ENCODE results near the gene RIPK1. TPM values are rescaled to one million over a fixed set of nuclear protein-coding genes. Genes with fewer than 3 reads are reported as not detected.
A peak's percentile ranks its signal among the peaks of the same experiment; 100 is the strongest.

Gene RIPK1
- total and polyA plus RNA-seq, 9 of the 15 experiments (the other 6 are each of a cell fraction or from before 2014, with no cell fraction given), result 3.8 to 24.9 (median 17.7) TPM

DNA sequence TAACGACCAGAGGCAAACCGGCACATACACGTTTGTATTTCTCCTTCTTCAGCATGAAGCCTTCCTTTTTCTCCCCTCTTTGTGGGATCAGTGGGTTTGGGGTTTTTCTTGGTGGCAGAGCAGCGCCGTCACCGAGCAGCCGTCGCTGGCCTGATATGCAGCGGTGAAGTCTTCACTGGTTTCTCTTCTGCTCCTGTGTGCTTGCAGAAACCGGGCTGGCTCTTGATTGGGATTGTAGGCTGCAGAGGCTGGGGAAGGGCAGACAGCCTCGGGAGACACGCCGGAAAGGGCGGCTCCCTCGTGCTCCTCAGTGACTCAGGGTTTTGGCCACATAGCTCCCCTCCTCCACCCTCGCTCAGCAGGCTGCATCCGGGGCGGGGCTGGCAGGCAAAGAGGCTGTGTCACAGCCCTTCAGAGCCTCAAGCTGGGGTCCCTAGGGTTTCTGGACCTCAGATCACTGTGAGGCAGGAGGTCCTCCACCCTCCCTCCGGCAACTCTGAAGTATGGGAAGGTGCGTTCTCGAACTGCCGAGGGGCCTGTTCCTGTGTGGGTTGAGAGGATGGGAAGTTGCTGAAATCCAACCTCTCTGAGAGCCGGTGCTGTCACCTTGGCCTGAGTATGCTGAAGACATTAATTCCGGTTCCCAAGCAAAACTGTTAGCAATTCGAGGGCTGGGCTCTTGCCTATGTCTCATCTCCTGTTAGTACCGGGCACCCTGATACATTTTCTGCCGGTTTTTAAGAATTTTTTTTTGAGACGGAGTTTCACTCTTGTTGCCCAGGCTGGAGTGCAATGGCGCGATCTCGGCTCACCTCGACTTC, 44.4 kb upstream of the RIPK1 start (continued):
- TF ChIP-seq HDAC1 (IDR thresholded peaks at IDR 0.05), result peak in 1 of 2 experiments; percentile 92; a peak in 2 of 4 replicates
- 0 out of 2 replicates have a peak, but pooled peaks have one; percentile 3 for TF ChIP-seq E2F3 (CRISPR knock-in tag; IDR thresholded peaks at IDR 0.05)
- peak in 2 of 3 experiments; percentile 61 to 67 for TF ChIP-seq YY1 (IDR thresholded peaks at IDR 0.05; ENCODE audit: borderline replicate concordance in 1 of 3, control insufficient read depth in 1 of 3, extremely low read depth in 1 of 3, insufficient read depth in 3 of 3, insufficient read length in 1 of 3, insufficient replicate concordance in 2 of 3, low read depth in 1 of 3, low read length in 2 of 3)
- TF ChIP-seq, protein P1, sequence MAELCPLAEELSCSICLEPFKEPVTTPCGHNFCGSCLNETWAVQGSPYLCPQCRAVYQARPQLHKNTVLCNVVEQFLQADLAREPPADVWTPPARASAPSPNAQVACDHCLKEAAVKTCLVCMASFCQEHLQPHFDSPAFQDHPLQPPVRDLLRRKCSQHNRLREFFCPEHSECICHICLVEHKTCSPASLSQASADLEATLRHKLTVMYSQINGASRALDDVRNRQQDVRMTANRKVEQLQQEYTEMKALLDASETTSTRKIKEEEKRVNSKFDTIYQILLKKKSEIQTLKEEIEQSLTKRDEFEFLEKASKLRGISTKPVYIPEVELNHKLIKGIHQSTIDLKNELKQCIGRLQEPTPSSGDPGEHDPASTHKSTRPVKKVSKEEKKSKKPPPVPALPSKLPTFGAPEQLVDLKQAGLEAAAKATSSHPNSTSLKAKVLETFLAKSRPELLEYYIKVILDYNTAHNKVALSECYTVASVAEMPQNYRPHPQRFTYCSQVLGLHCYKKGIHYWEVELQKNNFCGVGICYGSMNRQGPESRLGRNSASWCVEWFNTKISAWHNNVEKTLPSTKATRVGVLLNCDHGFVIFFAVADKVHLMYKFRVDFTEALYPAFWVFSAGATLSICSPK (IDR thresholded peaks at IDR 0.05; ENCODE audit: borderline replicate concordance), result peak; percentile 74; the same call in 1 of the 2 replicates
- TF ChIP-seq ZNF184 (CRISPR knock-in tag; IDR thresholded peaks at IDR 0.05), result no peak
- TF ChIP-seq NR2C2 (CRISPR knock-in tag; IDR thresholded peaks at IDR 0.05), result peak; percentile 81
- TF ChIP-seq NR2C2 (tag; IDR thresholded peaks at IDR 0.05), result peak; percentile 77
- TF ChIP-seq TARDBP (IDR thresholded peaks at IDR 0.05), result 0 out of 2 replicates have a peak, but pooled peaks have one; percentile 30
- TF ChIP-seq TEAD4 (IDR thresholded peaks at IDR 0.05; ENCODE audit: low read length), result peak; percentile 83
- TF ChIP-seq TEAD4 (CRISPR knock-in tag; IDR thresholded peaks at IDR 0.05; ENCODE audit: borderline replicate concordance), result no peak
- TF ChIP-seq, protein P2, sequence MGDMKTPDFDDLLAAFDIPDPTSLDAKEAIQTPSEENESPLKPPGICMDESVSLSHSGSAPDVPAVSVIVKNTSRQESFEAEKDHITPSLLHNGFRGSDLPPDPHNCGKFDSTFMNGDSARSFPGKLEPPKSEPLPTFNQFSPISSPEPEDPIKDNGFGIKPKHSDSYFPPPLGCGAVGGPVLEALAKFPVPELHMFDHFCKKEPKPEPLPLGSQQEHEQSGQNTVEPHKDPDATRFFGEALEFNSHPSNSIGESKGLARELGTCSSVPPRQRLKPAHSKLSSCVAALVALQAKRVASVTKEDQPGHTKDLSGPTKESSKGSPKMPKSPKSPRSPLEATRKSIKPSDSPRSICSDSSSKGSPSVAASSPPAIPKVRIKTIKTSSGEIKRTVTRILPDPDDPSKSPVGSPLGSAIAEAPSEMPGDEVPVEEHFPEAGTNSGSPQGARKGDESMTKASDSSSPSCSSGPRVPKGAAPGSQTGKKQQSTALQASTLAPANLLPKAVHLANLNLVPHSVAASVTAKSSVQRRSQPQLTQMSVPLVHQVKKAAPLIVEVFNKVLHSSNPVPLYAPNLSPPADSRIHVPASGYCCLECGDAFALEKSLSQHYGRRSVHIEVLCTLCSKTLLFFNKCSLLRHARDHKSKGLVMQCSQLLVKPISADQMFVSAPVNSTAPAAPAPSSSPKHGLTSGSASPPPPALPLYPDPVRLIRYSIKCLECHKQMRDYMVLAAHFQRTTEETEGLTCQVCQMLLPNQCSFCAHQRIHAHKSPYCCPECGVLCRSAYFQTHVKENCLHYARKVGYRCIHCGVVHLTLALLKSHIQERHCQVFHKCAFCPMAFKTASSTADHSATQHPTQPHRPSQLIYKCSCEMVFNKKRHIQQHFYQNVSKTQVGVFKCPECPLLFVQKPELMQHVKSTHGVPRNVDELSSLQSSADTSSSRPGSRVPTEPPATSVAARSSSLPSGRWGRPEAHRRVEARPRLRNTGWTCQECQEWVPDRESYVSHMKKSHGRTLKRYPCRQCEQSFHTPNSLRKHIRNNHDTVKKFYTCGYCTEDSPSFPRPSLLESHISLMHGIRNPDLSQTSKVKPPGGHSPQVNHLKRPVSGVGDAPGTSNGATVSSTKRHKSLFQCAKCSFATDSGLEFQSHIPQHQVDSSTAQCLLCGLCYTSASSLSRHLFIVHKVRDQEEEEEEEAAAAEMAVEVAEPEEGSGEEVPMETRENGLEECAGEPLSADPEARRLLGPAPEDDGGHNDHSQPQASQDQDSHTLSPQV (IDR thresholded peaks at IDR 0.05), result peak; percentile 98
- peak; percentile 90 for TF ChIP-seq CCNT2 (IDR thresholded peaks at IDR 0.05; ENCODE audit: borderline replicate concordance, extremely low read depth, insufficient read length, low read depth, low read length)
- no peak for TF ChIP-seq ELK1 (CRISPR knock-in tag; IDR thresholded peaks at IDR 0.05)
- peak; percentile 88 for TF ChIP-seq NCOR1 (IDR thresholded peaks at IDR 0.05)
- no peak for TF ChIP-seq ZNF41 (CRISPR knock-in tag; conservative IDR thresholded peaks at IDR 0.05)
- TF ChIP-seq THAP12 (CRISPR knock-in tag; IDR thresholded peaks at IDR 0.05), result peak; percentile 91
- peak; percentile 94 for TF ChIP-seq BHLHE40 (IDR thresholded peaks at IDR 0.05; ENCODE audit: low read length)
- TF ChIP-seq RNF2 (IDR thresholded peaks at IDR 0.05), result peak; percentile 99
